CD4-positive, alpha-beta T cell (primary cell): ENCODE results near the gene SEMA7A. TPM values are rescaled to one million over a fixed set of nuclear protein-coding genes. Genes with fewer than 3 reads are reported as not detected.
A peak's percentile ranks its signal among the peaks of the same experiment; 100 is the strongest.

Experiments used
- ATAC-seq: fragments of 200-7000 bp; cut with Tn5 transposase; one replicate; pipeline ENCODE4 v1.10.0; 2022; ENCODE audit warnings: mild to moderate bottlenecking; ENCODE audit not compliant: poor library complexity
- CTCF ChIA-PET: fragments of 350-600 bp; sonication (Branson Sonifier 250); formaldehyde crosslinking; loops from one replicate; lab custom pipeline; 2021; ENCODE audit warnings: antibody characterized with exemption, inconsistent platforms; lab: Charles Lee
- POLR2A ChIA-PET: fragments of 350-600 bp; sonication (Branson Sonifier 250); formaldehyde crosslinking; loops from one replicate; lab custom pipeline; 2021; ENCODE audit warnings: antibody characterized with exemption, inconsistent platforms; lab: Charles Lee
- DNase-seq, 14 experiments: peaks; one replicate each; pipeline ENCODE4 v3.0.0-alpha.2; 2013 to 2020; ENCODE audit warnings: mixed read lengths in 2 of 14
- H3K27ac ChIP-seq, 2 donors: one replicate each; pipeline versions ENCODE4 v1.5.1 to v1.7.0; 2013; ENCODE audit warnings: low read length in 2 of 2, low read depth in 1 of 2, mild to moderate bottlenecking in 1 of 2
- H3K27me3 ChIP-seq, 2 experiments: 1 replicate in 1 of 2; 2 replicates in 1 of 2; pipeline versions ENCODE4 v1.6.1 to v1.7.0; 2013; ENCODE audit warnings: low read length in 2 of 2, control low read depth in 1 of 2, mild to moderate bottlenecking in 1 of 2, moderate library complexity in 1 of 2; ENCODE audit not compliant: insufficient read depth in 2 of 2, control insufficient read depth in 1 of 2
- H3K36me3 ChIP-seq: one replicate; pipeline ENCODE4 v1.6.1; 2013; ENCODE audit warnings: low read length, control low read depth; ENCODE audit not compliant: insufficient read depth
- H3K4me1 ChIP-seq: one replicate; pipeline ENCODE4 v1.6.1; 2013; ENCODE audit warnings: low read length, control low read depth; ENCODE audit not compliant: insufficient read depth
- H3K4me3 ChIP-seq: one replicate; pipeline ENCODE4 v1.5.1; 2013; ENCODE audit warnings: mild to moderate bottlenecking, low read length, moderate library complexity
- H3K9me3 ChIP-seq, 2 experiments: 1 replicate in 1 of 2; 2 replicates in 1 of 2; pipeline versions ENCODE4 v1.6.1 to v1.7.0; 2013; ENCODE audit warnings: low read length in 2 of 2, mild to moderate bottlenecking in 2 of 2, control low read depth in 1 of 2, moderate library complexity in 1 of 2; ENCODE audit not compliant: control insufficient read depth in 1 of 2, insufficient read depth in 1 of 2
- H3K27ac Mint-ChIP-seq: one replicate; pipeline ENCODE4 v1.8.0; 2020; ENCODE audit warnings: mixed read lengths
- H3K27me3 Mint-ChIP-seq: one replicate; pipeline ENCODE4 v1.8.0; 2021; ENCODE audit warnings: mixed read lengths
- H3K36me3 Mint-ChIP-seq: one replicate; pipeline ENCODE4 v1.8.0; 2021; ENCODE audit warnings: low read depth, mixed read lengths
- H3K4me1 Mint-ChIP-seq: one replicate; pipeline ENCODE4 v1.8.0; 2021; ENCODE audit warnings: low read depth, mixed read lengths
- H3K4me3 Mint-ChIP-seq: one replicate; pipeline ENCODE4 v1.8.0; 2020; ENCODE audit warnings: mild to moderate bottlenecking, mixed read lengths
- H3K9me3 Mint-ChIP-seq: one replicate; pipeline ENCODE4 v1.8.0; 2020; ENCODE audit warnings: mixed read lengths
- intact Hi-C, 2 experiments: fragments of 100-400 bp; cut with DNase I in 1 of 2; cut with micrococcal nuclease in 1 of 2; formaldehyde crosslinking; loops; one replicate each; pipeline versions ENCODE4 v1.15.1 to v1.9.0; 2023 to 2025; cut with DNase I, micrococcal nuclease
- total RNA-seq, 174 experiments: library from RNA in 2 of 174; stranded (reverse) in 2 of 174; gene quantifications; one replicate each; pipeline ENCODE4 v1.2.3 and lab custom pipeline; 2021 to 2026
- TF ChIP-seq, protein P1 (sequence below): fragments of 200-600 bp; IDR thresholded peaks from one replicate; pipeline ENCODE4 v1.8.0; 2022; ENCODE audit warnings: antibody characterized with exemption, mild to moderate bottlenecking

The SEMA7A gene
- total RNA-seq, 2 experiments from 2014 or later, result 2.3 to 2.7 TPM

GRCh38 chr15:74381190-74381453, 52.6 kb downstream of the SEMA7A start:
- Mint-ChIP-seq H3K27ac (no peak overlapping the region), H3K9me3 (no peaks in the 10 kb centered on the region), H3K36me3 (no peaks in the 10 kb centered on the region), H3K4me1 (peaks cover 19% of the 10 kb centered on the region), H3K27me3 (no peaks in the 10 kb centered on the region), H3K4me3 (no peak overlapping the region)
- TF ChIP-seq, protein P1, sequence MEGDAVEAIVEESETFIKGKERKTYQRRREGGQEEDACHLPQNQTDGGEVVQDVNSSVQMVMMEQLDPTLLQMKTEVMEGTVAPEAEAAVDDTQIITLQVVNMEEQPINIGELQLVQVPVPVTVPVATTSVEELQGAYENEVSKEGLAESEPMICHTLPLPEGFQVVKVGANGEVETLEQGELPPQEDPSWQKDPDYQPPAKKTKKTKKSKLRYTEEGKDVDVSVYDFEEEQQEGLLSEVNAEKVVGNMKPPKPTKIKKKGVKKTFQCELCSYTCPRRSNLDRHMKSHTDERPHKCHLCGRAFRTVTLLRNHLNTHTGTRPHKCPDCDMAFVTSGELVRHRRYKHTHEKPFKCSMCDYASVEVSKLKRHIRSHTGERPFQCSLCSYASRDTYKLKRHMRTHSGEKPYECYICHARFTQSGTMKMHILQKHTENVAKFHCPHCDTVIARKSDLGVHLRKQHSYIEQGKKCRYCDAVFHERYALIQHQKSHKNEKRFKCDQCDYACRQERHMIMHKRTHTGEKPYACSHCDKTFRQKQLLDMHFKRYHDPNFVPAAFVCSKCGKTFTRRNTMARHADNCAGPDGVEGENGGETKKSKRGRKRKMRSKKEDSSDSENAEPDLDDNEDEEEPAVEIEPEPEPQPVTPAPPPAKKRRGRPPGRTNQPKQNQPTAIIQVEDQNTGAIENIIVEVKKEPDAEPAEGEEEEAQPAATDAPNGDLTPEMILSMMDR, result no peak
- ChIA-PET POLR2A (no interaction called here), CTCF (no interaction called here)
- H3K9me3 ChIP-seq, result no peaks in the 10 kb centered on the region
- peaks cover 42% of the 10 kb centered on the region for H3K4me1 ChIP-seq
- intact Hi-C loops, result loop anchor here in 1 of 2 experiments (5.0 kb wide), 1 partner anchor 566 kb away; no protein-coding TSS in a partner anchor
- DNase-seq (peak in 1 of 14 experiments; percentile 4), ATAC-seq (no peak)
- H3K27me3 ChIP-seq, result no peaks in the 10 kb centered on the region
- no peaks in the 10 kb centered on the region for H3K36me3 ChIP-seq
- no peak overlapping the region for H3K27ac ChIP-seq
- H3K4me3 ChIP-seq, result no peak overlapping the region

- POLR2A ChIA-PET, result no interaction called here
- no peak overlapping the region for H3K4me3 ChIP-seq
- TF ChIP-seq, protein P1, result no peak
- H3K36me3 ChIP-seq, result no peaks in the 10 kb centered on the region
- Mint-ChIP-seq H3K9me3 (no peaks in the 10 kb centered on the region), H3K36me3 (no peaks in the 10 kb centered on the region), H3K4me1 (peaks cover 19% of the 10 kb centered on the region), H3K27ac (no peak overlapping the region), H3K27me3 (no peaks in the 10 kb centered on the region), H3K4me3 (no peak overlapping the region)
- intact Hi-C loops, result loop anchor here in 1 of 2 experiments (5.0 kb wide), 1 partner anchor 567 kb away; no protein-coding TSS in a partner anchor
- no peak overlapping the region for H3K27ac ChIP-seq
- H3K27me3 ChIP-seq, result no peaks in the 10 kb centered on the region
- DNase-seq (no peak), ATAC-seq (no peak)
- CTCF ChIA-PET, result no interaction called here
- H3K4me1 ChIP-seq, result peaks cover 40% of the 10 kb centered on the region
- H3K9me3 ChIP-seq, result no peaks in the 10 kb centered on the region
Observed at GRCh38 chr15:74380361-74381189, 53.2 kb downstream of the SEMA7A start.

DNA sequence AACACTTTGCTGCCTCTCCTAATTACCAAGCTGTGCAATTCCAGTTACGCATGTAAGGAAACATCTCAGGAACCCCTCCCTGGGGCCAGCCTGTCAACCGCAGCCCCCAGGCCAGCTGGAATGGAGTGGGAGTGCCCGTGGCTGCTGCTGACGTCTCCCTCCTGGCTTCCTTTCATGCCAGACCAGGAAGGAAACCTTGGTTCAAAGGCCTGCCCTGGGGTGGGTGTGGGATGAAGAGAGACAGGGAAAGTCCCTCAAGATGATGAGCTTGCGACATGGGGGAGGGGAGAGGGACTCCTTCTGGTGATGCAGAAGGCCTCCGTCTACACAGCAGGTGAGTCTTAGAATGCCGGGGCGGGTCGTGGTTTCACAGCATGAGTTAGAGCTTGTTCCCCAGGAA, 54.9 kb downstream of the SEMA7A start:
- intact Hi-C loops, result loop anchor here in 1 of 2 experiments (10.0 kb wide), 1 partner anchor 576 kb away; the partner anchor contains the start of gene RPP25
- H3K27ac Mint-ChIP-seq, result peak overlapping the region; percentile 42
- ATAC-seq, result no peak

More for the DNA sequence above, 54.9 kb downstream of the SEMA7A start:
- Mint-ChIP-seq H3K27me3 (no peaks in the 10 kb centered on the region), H3K9me3 (no peaks in the 10 kb centered on the region), H3K4me3 (no peak overlapping the region), H3K36me3 (no peaks in the 10 kb centered on the region), H3K4me1 (peaks cover 17% of the 10 kb centered on the region)
- ChIA-PET POLR2A (interaction anchor here (1.0 to 1.7 kb wide), 2 partner anchors 61 to 82 kb away, joined by 3 to 4 read pairs; partner anchors contain the start of gene UBL7), CTCF (no interaction called here)
- Histone ChIP-seq H3K4me1 (peaks cover 39% of the 10 kb centered on the region), H3K9me3 (no peaks in the 10 kb centered on the region), H3K27ac (no peak overlapping the region), H3K36me3 (no peaks in the 10 kb centered on the region), H3K4me3 (no peak overlapping the region), H3K27me3 (no peaks in the 10 kb centered on the region)
- DNase-seq, result peak in 4 of 14 experiments; percentile 19 to 76 (median 47)
- TF ChIP-seq, protein P1, result no peak
